Stimulated activated naive CD8-positive, alpha-beta T cell treated with anti-CD3 and anti-CD28 coated beads, Interleukin-15, Interleukin-2, amounts not matched to agents 100 ng/mL and 50 ng/mL, for 24 hours (primary cell): ENCODE data around the gene ZBTB7C.

Experiments
- H3K27ac Mint-ChIP-seq: one replicate; pipeline ENCODE4 v1.8.0; 2021; ENCODE audit warnings: mild to moderate bottlenecking, mixed read lengths
- H3K27me3 Mint-ChIP-seq: one replicate; pipeline ENCODE4 v1.8.0; 2021; ENCODE audit warnings: mixed read lengths
- H3K36me3 Mint-ChIP-seq: one replicate; pipeline ENCODE4 v1.8.0; 2021; ENCODE audit warnings: low read depth, mixed read lengths
- H3K4me1 Mint-ChIP-seq: one replicate; pipeline ENCODE4 v1.8.0; 2021; ENCODE audit warnings: low read depth, mixed read lengths
- H3K4me3 Mint-ChIP-seq: one replicate; pipeline ENCODE4 v1.8.0; 2021; ENCODE audit warnings: mild to moderate bottlenecking, mixed read lengths
- H3K9me3 Mint-ChIP-seq: one replicate; pipeline ENCODE4 v1.8.0; 2021; ENCODE audit warnings: mixed read lengths

Gene ZBTB7C

GRCh38 chr18:48197819-48198218, 211.4 kb downstream of the ZBTB7C start:
- Mint-ChIP-seq H3K4me1 (no peaks in the 10 kb centered on the region), H3K27me3 (peaks cover 40% of the 10 kb centered on the region), H3K36me3 (no peaks in the 10 kb centered on the region), H3K27ac (no peak overlapping the region), H3K9me3 (no peaks in the 10 kb centered on the region), H3K4me3 (no peak overlapping the region)

GRCh38 chr18:48195787-48196186, 213.4 kb downstream of the ZBTB7C start:
- no peaks in the 10 kb centered on the region for H3K9me3 Mint-ChIP-seq
- H3K27me3 Mint-ChIP-seq: peaks cover 34% of the 10 kb centered on the region
- H3K4me1 Mint-ChIP-seq: no peaks in the 10 kb centered on the region
- no peaks in the 10 kb centered on the region for H3K36me3 Mint-ChIP-seq
- H3K4me3 Mint-ChIP-seq: no peak overlapping the region
- no peak overlapping the region for H3K27ac Mint-ChIP-seq

- Mint-ChIP-seq H3K27me3 (peaks cover 38% of the 10 kb centered on the region), H3K9me3 (no peaks in the 10 kb centered on the region), H3K4me3 (no peak overlapping the region), H3K36me3 (no peaks in the 10 kb centered on the region), H3K4me1 (no peaks in the 10 kb centered on the region), H3K27ac (no peak overlapping the region)
Measured at GRCh38 chr18:48194591-48195181, 214.5 kb downstream of the ZBTB7C start.

GRCh38 chr18:48193521-48194492, 215.4 kb downstream of the ZBTB7C start:
- no peaks in the 10 kb centered on the region for H3K4me1 Mint-ChIP-seq
- H3K27me3 Mint-ChIP-seq: peaks cover 32% of the 10 kb centered on the region
- H3K36me3 Mint-ChIP-seq: no peaks in the 10 kb centered on the region
- H3K27ac Mint-ChIP-seq: no peak overlapping the region
- no peak overlapping the region for H3K4me3 Mint-ChIP-seq
- H3K9me3 Mint-ChIP-seq: no peaks in the 10 kb centered on the region

GRCh38 chr18:48192542-48192941, 216.6 kb downstream of the ZBTB7C start:
- Mint-ChIP-seq H3K27ac (no peak overlapping the region), H3K4me1 (no peaks in the 10 kb centered on the region), H3K36me3 (no peaks in the 10 kb centered on the region), H3K4me3 (no peak overlapping the region), H3K27me3 (peaks cover 23% of the 10 kb centered on the region), H3K9me3 (no peaks in the 10 kb centered on the region)

- Mint-ChIP-seq H3K9me3 (no peaks in the 10 kb centered on the region), H3K36me3 (no peaks in the 10 kb centered on the region), H3K27me3 (peaks cover 20% of the 10 kb centered on the region), H3K4me1 (no peaks in the 10 kb centered on the region), H3K4me3 (no peak overlapping the region), H3K27ac (no peak overlapping the region)
Measured at GRCh38 chr18:48191494-48191893, 217.7 kb downstream of the ZBTB7C start.

GRCh38 chr18:48190994-48191393, 218.2 kb downstream of the ZBTB7C start:
- Mint-ChIP-seq H3K4me1 (no peaks in the 10 kb centered on the region), H3K4me3 (no peak overlapping the region), H3K9me3 (no peaks in the 10 kb centered on the region), H3K36me3 (no peaks in the 10 kb centered on the region), H3K27ac (no peak overlapping the region), H3K27me3 (peaks cover 18% of the 10 kb centered on the region)

GRCh38 chr18:48188609-48189008, 220.6 kb downstream of the ZBTB7C start:
- no peaks in the 10 kb centered on the region for H3K36me3 Mint-ChIP-seq

GRCh38 chr18:48186861-48187260, 222.3 kb downstream of the ZBTB7C start:
- Mint-ChIP-seq H3K27me3 (peaks cover 19% of the 10 kb centered on the region), H3K4me3 (no peak overlapping the region), H3K36me3 (no peaks in the 10 kb centered on the region), H3K27ac (no peak overlapping the region), H3K4me1 (no peaks in the 10 kb centered on the region), H3K9me3 (no peaks in the 10 kb centered on the region)

More at GRCh38 chr18:48188609-48189008, 220.6 kb downstream of the ZBTB7C start:
- no peaks in the 10 kb centered on the region for H3K9me3 Mint-ChIP-seq
- peaks cover 19% of the 10 kb centered on the region for H3K27me3 Mint-ChIP-seq
- no peaks in the 10 kb centered on the region for H3K4me1 Mint-ChIP-seq
- no peak overlapping the region for H3K4me3 Mint-ChIP-seq
- no peak overlapping the region for H3K27ac Mint-ChIP-seq

GRCh38 chr18:48186131-48186766, 222.9 kb downstream of the ZBTB7C start:
- Mint-ChIP-seq H3K4me3 (no peak overlapping the region), H3K27ac (no peak overlapping the region), H3K27me3 (peaks cover 19% of the 10 kb centered on the region), H3K4me1 (no peaks in the 10 kb centered on the region), H3K36me3 (no peaks in the 10 kb centered on the region), H3K9me3 (no peaks in the 10 kb centered on the region)

GRCh38 chr18:48184118-48184517, 225.1 kb downstream of the ZBTB7C start:
- Mint-ChIP-seq H3K4me3 (no peak overlapping the region), H3K4me1 (no peaks in the 10 kb centered on the region), H3K27ac (no peak overlapping the region), H3K27me3 (peaks cover 17% of the 10 kb centered on the region), H3K36me3 (no peaks in the 10 kb centered on the region), H3K9me3 (no peaks in the 10 kb centered on the region)

GRCh38 chr18:48183613-48184012, 225.6 kb downstream of the ZBTB7C start:
- Mint-ChIP-seq H3K36me3 (no peaks in the 10 kb centered on the region), H3K4me1 (no peaks in the 10 kb centered on the region), H3K9me3 (no peaks in the 10 kb centered on the region), H3K27ac (no peak overlapping the region), H3K4me3 (no peak overlapping the region), H3K27me3 (peaks cover 12% of the 10 kb centered on the region)

- H3K27me3 Mint-ChIP-seq: peaks cover 10% of the 10 kb centered on the region
- H3K4me1 Mint-ChIP-seq: no peaks in the 10 kb centered on the region
- no peaks in the 10 kb centered on the region for H3K9me3 Mint-ChIP-seq
- no peak overlapping the region for H3K27ac Mint-ChIP-seq
- no peaks in the 10 kb centered on the region for H3K36me3 Mint-ChIP-seq
- H3K4me3 Mint-ChIP-seq: no peak overlapping the region
Measured at GRCh38 chr18:48182779-48183178, 226.4 kb downstream of the ZBTB7C start.

GRCh38 chr18:48181857-48182256, 227.3 kb downstream of the ZBTB7C start:
- no peaks in the 10 kb centered on the region for H3K4me1 Mint-ChIP-seq
- no peaks in the 10 kb centered on the region for H3K9me3 Mint-ChIP-seq
- no peaks in the 10 kb centered on the region for H3K36me3 Mint-ChIP-seq
- H3K4me3 Mint-ChIP-seq: no peak overlapping the region
- H3K27me3 Mint-ChIP-seq: peaks cover 10% of the 10 kb centered on the region
- H3K27ac Mint-ChIP-seq: no peak overlapping the region
